Astrocyte (in vitro differentiated cells and primary cell): ENCODE results near the gene ABO. TPM values are rescaled to one million over a fixed set of nuclear protein-coding genes. Genes with fewer than 3 reads are reported as not detected.

ENCODE experiments used
- DNase-seq: peaks from one replicate; pipeline ENCODE4 v3.0.0-alpha.2; 2010; ENCODE audit warnings: low read depth
- FAIRE-seq: peaks from 2 replicates; lab custom pipeline; 2011; peaks lifted over from hg19 to GRCh38; lab: Jason Lieb, UNC
- H2AFZ ChIP-seq: 2 replicates; pipeline ENCODE4 v1.6.0; 2012; ENCODE audit warnings: low read depth, low read length, inconsistent platforms
- H3K27ac ChIP-seq: 2 replicates; pipeline ENCODE4 v1.5.1; 2011; ENCODE audit warnings: low read depth, low read length, inconsistent platforms
- H3K27me3 ChIP-seq: 2 replicates; pipeline ENCODE4 v1.6.0; 2011; ENCODE audit warnings: low read length, inconsistent platforms; ENCODE audit not compliant: insufficient read depth
- H3K36me3 ChIP-seq: 2 replicates; pipeline ENCODE4 v1.5.1; 2011; ENCODE audit warnings: low read length, inconsistent platforms; ENCODE audit not compliant: insufficient read depth
- H3K4me1 ChIP-seq: 2 replicates; pipeline ENCODE4 v1.5.1; 2011; ENCODE audit warnings: low read length, inconsistent platforms; ENCODE audit not compliant: insufficient read depth
- H3K4me2 ChIP-seq: 2 replicates; pipeline ENCODE4 v1.6.0; 2012; ENCODE audit warnings: low read length, inconsistent platforms
- H3K4me3 ChIP-seq: 2 replicates; pipeline ENCODE4 v1.5.1; 2011; ENCODE audit warnings: low read depth, mild to moderate bottlenecking, low read length, inconsistent platforms; ENCODE audit not compliant: insufficient read depth
- H3K79me2 ChIP-seq: 2 replicates; pipeline ENCODE4 v1.6.0; 2012; ENCODE audit warnings: mild to moderate bottlenecking, low read length, inconsistent platforms; ENCODE audit not compliant: insufficient read depth
- H3K9ac ChIP-seq: 2 replicates; pipeline ENCODE4 v1.6.0; 2012; ENCODE audit warnings: mild to moderate bottlenecking, low read length, inconsistent platforms
- H3K9me3 ChIP-seq: 2 replicates; pipeline ENCODE4 v1.5.1; 2012; ENCODE audit warnings: low read depth, mild to moderate bottlenecking, low read length, inconsistent platforms; ENCODE audit not compliant: insufficient read depth
- H4K20me1 ChIP-seq: 2 replicates; pipeline ENCODE4 v1.6.0; 2012; ENCODE audit warnings: low read length, inconsistent platforms; ENCODE audit not compliant: insufficient read depth
- H3K27ac Mint-ChIP-seq: one replicate; pipeline ENCODE4 v1.8.0; 2021; ENCODE audit warnings: mild to moderate bottlenecking, mixed read lengths; ENCODE audit not compliant: unreplicated experiment
- H3K27me3 Mint-ChIP-seq: one replicate; pipeline ENCODE4 v1.8.0; 2021; ENCODE audit warnings: low read depth, mixed read lengths; ENCODE audit not compliant: unreplicated experiment
- H3K36me3 Mint-ChIP-seq: one replicate; pipeline ENCODE4 v1.8.0; 2021; ENCODE audit warnings: low read depth, mixed read lengths; ENCODE audit not compliant: unreplicated experiment
- H3K4me1 Mint-ChIP-seq: one replicate; pipeline ENCODE4 v1.8.0; 2021; ENCODE audit warnings: low read depth, mixed read lengths; ENCODE audit not compliant: unreplicated experiment
- H3K4me3 Mint-ChIP-seq: one replicate; pipeline ENCODE4 v1.8.0; 2021; ENCODE audit warnings: mild to moderate bottlenecking, moderate library complexity, mixed read lengths; ENCODE audit not compliant: unreplicated experiment
- H3K9me3 Mint-ChIP-seq: one replicate; pipeline ENCODE4 v1.8.0; 2021; ENCODE audit warnings: mild to moderate bottlenecking, mixed read lengths; ENCODE audit not compliant: unreplicated experiment
- CTCF ChIP-seq: IDR thresholded peaks from 2 replicates; pipeline ENCODE4 v1.5.1; 2011; ENCODE audit warnings: low read depth, mild to moderate bottlenecking, inconsistent platforms, low read length, moderate library complexity; ENCODE audit not compliant: insufficient read depth
- EZH2 ChIP-seq: IDR thresholded peaks from 2 replicates; pipeline ENCODE4 v1.6.1; 2012; ENCODE audit warnings: mild to moderate bottlenecking, low read length, inconsistent platforms; ENCODE audit not compliant: insufficient read depth
- total RNA-seq: library from RNA; stranded (reverse); gene quantifications from 2 replicates; pipeline ENCODE4 v1.2.1, GENCODE V29; 2021

The ABO gene
- total RNA-seq, 1 donor from 2014 or later = not detected

GRCh38 chr9:133276923-133277322 is 1.9 kb upstream of the ABO start:
- no peak overlapping the region for H3K4me3 ChIP-seq
- H4K20me1 ChIP-seq = no peaks in the 10 kb centered on the region
- peaks cover 35% of the 10 kb centered on the region for H3K9me3 Mint-ChIP-seq
- no peak for FAIRE-seq
- H3K27ac ChIP-seq = no peak overlapping the region
- H3K4me1 Mint-ChIP-seq = no peaks in the 10 kb centered on the region
- no peak for TF ChIP-seq EZH2
- TF ChIP-seq CTCF = no peak
- H3K4me2 ChIP-seq = no peak overlapping the region
- H2AFZ ChIP-seq = no peak overlapping the region
- H3K36me3 Mint-ChIP-seq = no peaks in the 10 kb centered on the region
- H3K36me3 ChIP-seq = no peaks in the 10 kb centered on the region
- H3K9ac ChIP-seq = no peak overlapping the region
- peaks cover 7% of the 10 kb centered on the region for H3K9me3 ChIP-seq
- no peaks in the 10 kb centered on the region for H3K4me1 ChIP-seq
- no peaks in the 10 kb centered on the region for H3K79me2 ChIP-seq
- DNase-seq = no peak
- H3K27me3 ChIP-seq = peaks cover 16% of the 10 kb centered on the region
- H3K27ac Mint-ChIP-seq = peak overlapping the region; percentile 66
- H3K27me3 Mint-ChIP-seq = peaks cover 57% of the 10 kb centered on the region
- H3K4me3 Mint-ChIP-seq = no peak overlapping the region

DNA sequence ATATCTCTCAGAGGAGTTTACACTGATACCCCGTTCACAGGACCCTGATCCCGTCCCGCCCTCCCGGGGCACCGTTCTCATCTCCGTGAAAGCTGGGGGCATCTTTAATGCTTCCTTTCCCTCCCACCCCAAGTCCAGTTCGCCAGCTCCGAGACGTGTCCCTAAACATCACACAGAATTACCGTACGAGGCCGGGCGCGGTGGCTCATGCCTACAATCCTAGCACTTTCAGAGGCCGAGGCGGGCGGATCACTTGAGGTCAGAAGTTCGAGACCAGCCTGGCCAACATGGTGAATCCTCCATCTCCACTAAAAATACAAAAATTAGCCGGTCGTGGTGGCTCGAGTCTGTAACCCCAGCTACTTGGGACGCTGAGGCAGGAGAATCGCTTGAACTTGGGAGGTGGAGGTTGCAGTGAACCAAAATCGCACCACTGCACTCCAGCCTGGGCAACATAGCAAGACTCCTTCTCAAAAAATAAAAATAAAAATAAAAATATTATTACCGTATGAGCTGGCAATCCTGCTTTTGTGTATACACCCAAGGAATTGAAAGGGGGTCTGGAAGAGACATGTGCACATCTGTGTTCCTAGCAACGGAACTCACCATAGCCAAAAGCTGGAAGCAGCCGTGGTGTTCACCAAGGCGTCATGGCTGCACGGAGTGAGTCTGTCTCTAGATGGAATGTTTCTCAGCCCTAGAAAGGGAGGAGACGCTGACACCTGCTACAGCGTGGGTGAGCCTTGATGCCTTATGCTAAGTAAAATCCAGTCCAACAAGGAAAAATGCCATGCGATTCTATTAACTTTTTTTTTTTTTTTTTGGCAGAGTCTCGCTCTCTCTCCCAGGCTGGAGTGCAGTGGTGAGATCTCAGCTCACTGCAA is 1.2 kb upstream of the ABO start:
- H3K9ac ChIP-seq = no peak overlapping the region
- DNase-seq (no peak), FAIRE-seq (no peak)
- H3K4me2 ChIP-seq = no peak overlapping the region
- H4K20me1 ChIP-seq = no peaks in the 10 kb centered on the region
- H2AFZ ChIP-seq = no peak overlapping the region
- H3K27ac Mint-ChIP-seq = no peak overlapping the region
- peaks cover 7% of the 10 kb centered on the region for H3K9me3 ChIP-seq
- no peaks in the 10 kb centered on the region for H3K36me3 ChIP-seq
- no peaks in the 10 kb centered on the region for H3K79me2 ChIP-seq
- H3K4me3 ChIP-seq = no peak overlapping the region
- H3K4me3 Mint-ChIP-seq = no peak overlapping the region
- H3K4me1 ChIP-seq = no peaks in the 10 kb centered on the region
- H3K27me3 ChIP-seq = peaks cover 21% of the 10 kb centered on the region
- no peak overlapping the region for H3K27ac ChIP-seq
- peaks cover 35% of the 10 kb centered on the region for H3K9me3 Mint-ChIP-seq
- H3K4me1 Mint-ChIP-seq = no peaks in the 10 kb centered on the region
- H3K36me3 Mint-ChIP-seq = no peaks in the 10 kb centered on the region
- H3K27me3 Mint-ChIP-seq = peaks cover 62% of the 10 kb centered on the region
- TF ChIP-seq EZH2 (no peak), CTCF (no peak)
